ENCODE results near the gene CFAP46.

GRCh38 chr10:132798403-132798802, 144.0 kb downstream of the CFAP46 start:
- no peak for TF ChIP-seq CTCF (IDR thresholded peaks at IDR 0.05 in 8 of 11, conservative IDR thresholded peaks at IDR 0.05 in 3 of 11)
- no peak for TF ChIP-seq POLR2A (IDR thresholded peaks at IDR 0.05)
- no peak for TF ChIP-seq POLR2AphosphoS5 (IDR thresholded peaks at IDR 0.05)

Measured in spleen (tissue), 7 donors.